HG03108 (cell line): Measurements from ENCODE around the gene RNF34.
A peak's percentile ranks its signal among the peaks of the same experiment; 100 is the strongest.

Source experiments
- ATAC-seq: cut with Tn5 transposase; IDR thresholded peaks from one replicate; pipeline ENCODE4 v1.9.1; 2021; ENCODE audit warnings: moderate library complexity; ENCODE audit not compliant: unreplicated experiment

Gene RNF34

GRCh38 chr12:121465921-121466793 lies 66.2 kb downstream of the RNF34 start:
- peak; percentile 19 for ATAC-seq

DNA sequence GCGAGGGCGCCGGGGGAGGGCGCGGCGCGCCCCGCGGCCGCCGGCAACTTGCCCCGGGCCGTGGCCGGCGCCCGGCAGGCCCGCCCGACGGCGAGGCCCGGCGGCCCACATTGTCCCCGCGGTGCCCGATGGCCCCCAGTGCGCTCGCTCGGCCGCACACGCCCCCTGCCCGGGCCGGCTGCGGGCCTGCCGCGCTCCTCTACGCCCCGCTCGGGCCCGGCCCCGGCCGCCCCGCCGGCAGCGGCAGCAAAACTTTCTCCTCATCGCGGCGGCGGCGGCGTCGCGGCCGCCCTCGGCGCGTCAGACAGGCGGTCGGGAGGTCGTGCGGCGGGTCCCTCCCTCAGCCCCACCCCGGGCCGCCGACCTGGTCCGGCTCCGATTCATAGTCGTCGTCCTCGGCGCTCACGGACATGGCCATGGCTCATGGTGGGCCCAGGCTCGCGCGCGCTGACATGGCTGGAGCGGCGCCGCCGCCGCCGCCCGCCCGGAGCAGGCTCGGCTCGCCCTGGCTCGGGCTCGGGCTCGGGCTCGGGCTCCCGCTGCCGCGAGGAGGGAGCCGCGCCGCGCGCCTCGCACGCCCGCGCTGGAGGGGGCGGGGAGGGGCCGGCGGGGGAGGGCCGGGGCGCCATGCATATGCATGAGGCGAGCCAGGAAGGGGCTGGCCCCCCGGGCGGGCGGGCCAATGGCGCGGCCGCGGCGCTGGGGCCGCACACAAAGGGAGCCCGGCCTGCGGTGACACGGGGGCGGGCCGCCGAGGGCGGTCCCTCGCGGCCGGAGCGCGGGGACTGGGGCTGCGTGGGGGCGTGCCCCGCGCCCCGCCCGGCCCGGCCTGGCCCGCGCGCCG lies 67.1 kb downstream of the RNF34 start:
- ATAC-seq = peak; percentile 90

- ATAC-seq = peak; percentile 4
Observed at GRCh38 chr12:121467638-121468498, 68.0 kb downstream of the RNF34 start.

DNA sequence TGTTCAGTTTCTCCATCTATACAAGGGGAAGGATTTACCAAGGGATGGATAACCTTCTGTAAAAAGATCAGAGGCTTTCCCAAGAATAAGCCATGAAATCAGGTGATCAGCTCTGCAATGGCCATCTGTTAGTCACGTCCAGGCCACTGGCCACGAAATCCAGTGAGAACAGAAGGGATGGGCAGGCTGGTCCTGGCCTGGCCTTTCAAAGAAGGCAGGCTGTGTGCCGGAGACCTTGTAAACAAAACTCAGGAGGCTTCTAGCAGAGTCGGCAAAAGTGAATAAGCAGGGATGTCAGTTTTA lies 68.5 kb downstream of the RNF34 start:
- ATAC-seq = no peak

- no peak for ATAC-seq
Observed at GRCh38 chr12:121470751-121471150, 70.8 kb downstream of the RNF34 start.

GRCh38 chr12:121472150-121472905 lies 72.4 kb downstream of the RNF34 start:
- ATAC-seq = no peak
